K562 (cell line): Measurements from ENCODE around the gene NKAIN4. TPM values are rescaled to one million over a fixed set of nuclear protein-coding genes. Genes with fewer than 3 reads are reported as not detected.

ENCODE experiments used
- ATAC-seq: fragments of 200-7000 bp; cut with Tn5 transposase; 3 replicates; pipeline ENCODE4 v1.9.1; 2020; ENCODE audit warnings: moderate library complexity
- BruUV-seq: library from RNA; stranded (reverse); fragments of 400-500 nt; replicated peaks from 2 replicates; lab custom pipeline; 2021; lab: Mats Ljungman, UMichigan
- CTCF ChIA-PET: fragments of 300-600 bp; formaldehyde crosslinking; extraction: SDS; loops from one replicate; lab custom pipeline; 2021; ENCODE audit warnings: low intra/inter-chr PET ratio; lab: Yijun Ruan, JAX
- POLR2A ChIA-PET: fragments of 300-600, 350-650 bp; sonication (Branson Sonifier 250); formaldehyde crosslinking; extraction: SDS; loops from one replicate; lab custom pipeline; 2021; ENCODE audit warnings: antibody characterized with exemption, inconsistent platforms; lab: Yijun Ruan, JAX
- DNase-seq, 4 experiments: peaks; one replicate each; pipeline versions ENCODE4 v3.0.0 to v3.0.0-alpha.2; 2011 to 2018; ENCODE audit warnings: low spot score in 3 of 4, mixed read lengths in 3 of 4; ENCODE audit errors: extremely low read depth in 1 of 4
- FAIRE-seq: peaks from 2 replicates; lab custom pipeline; 2011; peaks lifted over from hg19 to GRCh38; lab: Jason Lieb, UNC
- H2AFZ ChIP-seq: 2 replicates; pipeline ENCODE4 v1.6.0; 2011; ENCODE audit warnings: low read depth, low read length, control low read depth, inconsistent platforms
- H3K27ac ChIP-seq: fragments of 200-600 bp; 3 replicates; pipeline ENCODE4 v1.8.0; 2011; ENCODE audit warnings: low read depth, mild to moderate bottlenecking, control low read depth, inconsistent platforms, low read length, moderate library complexity, mixed read lengths; ENCODE audit errors: extremely low read depth
- H3K27me3 ChIP-seq, 2 experiments: fragments of 300-600 bp in 1 of 2; 2 replicates in 1 of 2; 3 replicates in 1 of 2; pipeline versions ENCODE4 v1.6.0 to v1.8.0; 2011; ENCODE audit warnings: inconsistent platforms in 2 of 2, low read length in 2 of 2, mild to moderate bottlenecking in 1 of 2, mixed read lengths in 1 of 2, moderate library complexity in 1 of 2; ENCODE audit not compliant: control insufficient read depth in 2 of 2, insufficient read depth in 2 of 2
- H3K36me3 ChIP-seq: fragments of 300-600 bp; 3 replicates; pipeline ENCODE4 v1.8.0; 2011; ENCODE audit warnings: mild to moderate bottlenecking, low read length, inconsistent platforms; ENCODE audit not compliant: control insufficient read depth, insufficient read depth
- H3K4me1 ChIP-seq, 2 experiments: fragments of 200-600 bp in 1 of 2; replicated peaks in 1 of 2; 2 replicates in 1 of 2; 3 replicates in 1 of 2; pipeline versions ENCODE4 v1.5.1 to v1.8.0; 2011; ENCODE audit warnings: inconsistent platforms in 2 of 2, low read length in 2 of 2, mild to moderate bottlenecking in 1 of 2, mixed read lengths in 1 of 2, moderate library complexity in 1 of 2; ENCODE audit not compliant: control insufficient read depth in 2 of 2, insufficient read depth in 2 of 2
- H3K4me2 ChIP-seq: 2 replicates; pipeline ENCODE4 v1.6.1; 2011; ENCODE audit warnings: low read length, control low read depth, inconsistent platforms, mixed read lengths; ENCODE audit not compliant: insufficient read depth
- H3K4me3 ChIP-seq: fragments of 200-600 bp; sonication (generic), shearing (Covaris generic); 2 replicates; pipeline ENCODE4 v1.5.1; 2016; ENCODE audit warnings: control low read depth, inconsistent platforms
- H3K79me2 ChIP-seq: fragments of 200-600 bp; 3 replicates; pipeline ENCODE4 v1.8.0; 2011; ENCODE audit warnings: low read length, inconsistent platforms; ENCODE audit not compliant: control insufficient read depth, insufficient read depth
- H3K9ac ChIP-seq, 2 experiments: 2 replicates each; pipeline versions ENCODE4 v1.6.0 to v1.6.1; 2011; ENCODE audit warnings: low read depth in 2 of 2, low read length in 2 of 2, control low read depth in 1 of 2, inconsistent platforms in 1 of 2, mild to moderate bottlenecking in 1 of 2, mixed read lengths in 1 of 2; ENCODE audit not compliant: insufficient read depth in 1 of 2
- H3K9me1 ChIP-seq: one replicate; pipeline ENCODE4 v1.6.0; 2011; ENCODE audit warnings: inconsistent platforms, mild to moderate bottlenecking, low read length, moderate library complexity; ENCODE audit not compliant: control insufficient read depth, insufficient read depth
- H3K9me3 ChIP-seq: replicated peaks from 2 replicates; pipeline ENCODE4 v1.5.1; 2011; ENCODE audit warnings: low read depth, low read length, inconsistent platforms; ENCODE audit not compliant: control insufficient read depth, insufficient read depth
- H4K20me1 ChIP-seq: replicated peaks from 2 replicates; pipeline ENCODE4 v1.6.1; 2011; ENCODE audit warnings: low read length, inconsistent platforms, mixed read lengths; ENCODE audit not compliant: control insufficient read depth, insufficient read depth
- C11orf30 ChIP-seq: fragments of 450-650 bp; IDR thresholded peaks from 2 replicates; pipeline ENCODE4 v1.6.1; 2016; ENCODE audit warnings: low read depth, mild to moderate bottlenecking
- CHAMP1 ChIP-seq: fragments of 450-650 bp; IDR thresholded peaks from 2 replicates; pipeline ENCODE4 v1.6.1; 2016; ENCODE audit warnings: mild to moderate bottlenecking
- HBP1 ChIP-seq: fragments of 450-650 bp; formaldehyde crosslinking; IDR thresholded peaks from 2 replicates; pipeline ENCODE4 v1.4.0; 2022; ENCODE audit warnings: missing genetic modification characterization
- IRF2 ChIP-seq: sonication (generic); formaldehyde crosslinking; IDR thresholded peaks from 2 replicates; pipeline ENCODE4 v1.8.1; 2022; ENCODE audit warnings: mild to moderate bottlenecking, missing genetic modification reagents
- MLX ChIP-seq, 2 experiments: fragments of 450-650 bp in 1 of 2; sonication (generic) in 1 of 2; formaldehyde crosslinking; conservative IDR thresholded peaks; 2 replicates each; pipeline versions ENCODE4 v1.4.0 to v1.8.1; 2020 to 2022; ENCODE audit warnings: mild to moderate bottlenecking in 1 of 2, missing genetic modification reagents in 1 of 2
- MNT ChIP-seq, 2 experiments: fragments of 450-650 bp; conservative IDR thresholded peaks; 2 replicates each; pipeline ENCODE4 v1.6.1; 2017; ENCODE audit warnings: mild to moderate bottlenecking in 2 of 2, moderate library complexity in 2 of 2
- NR3C1 ChIP-seq: sonication (generic); formaldehyde crosslinking; IDR thresholded peaks from 2 replicates; pipeline ENCODE4 v1.8.1; 2022; ENCODE audit warnings: missing genetic modification reagents
- PCBP1 ChIP-seq: fragments of 200-400 bp; formaldehyde crosslinking; IDR thresholded peaks from 2 replicates; pipeline ENCODE4 v1.6.1; 2018; ENCODE audit warnings: mild to moderate bottlenecking, low read depth, low read length; ENCODE audit not compliant: poor library complexity, severe bottlenecking
- TAF7 ChIP-seq: fragments of 450-650 bp; IDR thresholded peaks from 2 replicates; pipeline ENCODE4 v1.6.1; 2016; ENCODE audit warnings: missing genetic modification characterization, missing compliant biosample characterization
- ZHX1 ChIP-seq: fragments of 150-350 bp; conservative IDR thresholded peaks from 2 replicates; pipeline ENCODE4 v1.6.1; 2014; ENCODE audit warnings: low read length
- ZNF140 ChIP-seq: fragments of 250-450 bp; sonication (Bioruptor Pico); IDR thresholded peaks from 2 replicates; pipeline ENCODE4 v1.8.0; 2021; ENCODE audit warnings: moderate library complexity, mild to moderate bottlenecking, inconsistent platforms
- ZNF324 ChIP-seq: fragments of 250-450 bp; sonication (Bioruptor Pico); IDR thresholded peaks from 2 replicates; pipeline ENCODE4 v1.4.0; 2020; ENCODE audit warnings: mild to moderate bottlenecking
- WGBS: fragments of 100-300 bp; shearing (Covaris generic); methylation state at CpG from one replicate; pipeline ENCODE4 v1.1.6; 2016; ENCODE audit warnings: low coverage, mixed read lengths; ENCODE audit not compliant: insufficient coverage; ENCODE audit errors: missing lambda C conversion rate; 5-methylcytosine and 5-hydroxymethylcytosine counted together
- in situ Hi-C: fragments of 300-500 bp; cut with MboI; formaldehyde crosslinking; loops from 4 replicates; pipeline ENCODE4 v1.15.0; 2018; ENCODE audit warnings: inconsistent platforms, mixed read lengths
- intact Hi-C: fragments of 100-400 bp; cut with micrococcal nuclease; formaldehyde crosslinking; loops from 2 replicates; pipeline ENCODE4 v1.14.2; 2022
- polyA plus RNA-seq, 8 experiments: library from polyadenylated mRNA; depleted of rRNA in 4 of 8; stranded (reverse) in 5 of 8; unstranded in 3 of 8; fragments of >200 nt; fragmentation: Nextera tagmentation in 2 of 8; fragmentation: Illumina TruSeq in 1 of 8; extraction: Ambion mirVana in 2 of 8; extraction: Trizol in 1 of 8; gene quantifications; 2 replicates each; pipeline versions ENCODE4 v1.2.1 to v1.2.3, GENCODE V29; 2011 to 2014; ENCODE audit warnings: inconsistent platforms in 1 of 8, missing spikeins in 1 of 8
- total RNA-seq, 7 experiments: library from RNA; depleted of rRNA in 6 of 7; stranded (reverse); fragments of >200 nt in 6 of 7; fragmentation: Illumina TruSeq in 2 of 7; extraction: Trizol in 2 of 7; gene quantifications; 2 replicates each; pipeline versions ENCODE4 v1.2.1 to v1.2.3, GENCODE V29; 2011 to 2021; ENCODE audit warnings: low replicate concordance in 1 of 7

The NKAIN4 gene
- total and polyA plus RNA-seq, 9 of the 15 experiments (the other 6 are each of a cell fraction or from before 2014, with no cell fraction given) = not detected

- peak; percentile 66; the same call in 1 of the 2 replicates for TF ChIP-seq TAF7
These were observed 9.7 kb upstream of the NKAIN4 start (continued) for GRCh38 chr20:63264000-63264399.

- no peak overlapping the region for H2AFZ ChIP-seq
- intact Hi-C loops = no loop called here
- in situ Hi-C loops = no loop called here
- H3K4me1 ChIP-seq = peaks cover 11 to 21% of the 10 kb centered on the region in 2 experiments
- DNase-seq (no peak), ATAC-seq (no peak), FAIRE-seq (no peak)
- no peaks in the 10 kb centered on the region for H3K9me1 ChIP-seq
- no peaks in the 10 kb centered on the region for H3K9me3 ChIP-seq
- H4K20me1 ChIP-seq = 0 out of 2 replicates have a peak, but pooled peaks cover 6% of the 10 kb centered on the region
- ChIA-PET CTCF (no interaction called here), POLR2A (interaction anchor here (1.0 kb wide), 1 partner anchor 10 kb away, joined by 4 read pairs; the partner anchor contains the start of gene ARFGAP1)
- no peaks in the 10 kb centered on the region for H3K79me2 ChIP-seq
- WGBS = 43% methylated on average over 6 of the region's 9 CpGs
- no peak overlapping the region for H3K4me3 ChIP-seq
- H3K27me3 ChIP-seq = peaks cover 27 to 65% of the 10 kb centered on the region in 2 experiments
- BruUV-seq = no TSS peak
- no peak overlapping the region for H3K4me2 ChIP-seq
- no peak overlapping the region for H3K27ac ChIP-seq
- no peaks in the 10 kb centered on the region for H3K36me3 ChIP-seq
- H3K9ac ChIP-seq = no peak overlapping the region; a peak in 1 of 4 replicates
- TF ChIP-seq MNT (conservative IDR thresholded peaks at IDR 0.05) (no peak), ZNF140 (no peak), ZHX1 (no peak), MLX (CRISPR knock-in tag; conservative IDR thresholded peaks at IDR 0.05) (no peak), PCBP1 (no peak), C11orf30 (no peak), CHAMP1 (no peak), ZNF324 (CRISPR knock-in tag) (no peak), IRF2 (no peak), HBP1 (no peak), NR3C1 (CRISPR knock-in tag) (no peak)
These were observed 8.6 kb upstream of the NKAIN4 start for GRCh38 chr20:63262836-63263235.
